Peyer's patch (tissue), 4 donors: ENCODE data around the gene RGS3.

Source experiments
- CTCF ChIP-seq, 6 experiments: fragments of 450-650 bp in 4 of 6; fragments of 200-600 bp in 2 of 6; sonication (generic) in 1 of 6; IDR thresholded peaks; one replicate each; pipeline ENCODE4 v1.5.1; 2017 to 2019; ENCODE audit warnings: antibody characterized with exemption in 6 of 6, mild to moderate bottlenecking in 3 of 6, moderate library complexity in 1 of 6
- POLR2A ChIP-seq, 2 donors: fragments of 450-650 bp; IDR thresholded peaks; one replicate each; pipeline ENCODE4 v1.5.1; 2017; ENCODE audit warnings: antibody characterized with exemption in 2 of 2, mild to moderate bottlenecking in 2 of 2, moderate library complexity in 2 of 2

- TF ChIP-seq CTCF (IDR thresholded peaks at IDR 0.05) = no peak
- TF ChIP-seq POLR2A (IDR thresholded peaks at IDR 0.05) = no peak
Measured at GRCh38 chr9:113483676-113484257, 20.2 kb downstream of the RGS3 start.
